Stimulated activated CD8-positive, alpha-beta memory T cell treated with anti-CD3 and anti-CD28 coated beads, Interleukin-2, amount 100 ng/mL, for 48 hours (primary cell): ENCODE results near the gene SLC7A5.
"Not testable (repeated sequence)": the region's sequence is repeated elsewhere in the genome, so short reads cannot be mapped to it uniquely, and the experiment has no call there.

ENCODE experiments used
- DNase-seq, 2 donors: peaks; one replicate each; pipeline ENCODE4 v3.0.0-alpha.2; 2020; ENCODE audit warnings: low read depth in 2 of 2

Gene SLC7A5

DNA sequence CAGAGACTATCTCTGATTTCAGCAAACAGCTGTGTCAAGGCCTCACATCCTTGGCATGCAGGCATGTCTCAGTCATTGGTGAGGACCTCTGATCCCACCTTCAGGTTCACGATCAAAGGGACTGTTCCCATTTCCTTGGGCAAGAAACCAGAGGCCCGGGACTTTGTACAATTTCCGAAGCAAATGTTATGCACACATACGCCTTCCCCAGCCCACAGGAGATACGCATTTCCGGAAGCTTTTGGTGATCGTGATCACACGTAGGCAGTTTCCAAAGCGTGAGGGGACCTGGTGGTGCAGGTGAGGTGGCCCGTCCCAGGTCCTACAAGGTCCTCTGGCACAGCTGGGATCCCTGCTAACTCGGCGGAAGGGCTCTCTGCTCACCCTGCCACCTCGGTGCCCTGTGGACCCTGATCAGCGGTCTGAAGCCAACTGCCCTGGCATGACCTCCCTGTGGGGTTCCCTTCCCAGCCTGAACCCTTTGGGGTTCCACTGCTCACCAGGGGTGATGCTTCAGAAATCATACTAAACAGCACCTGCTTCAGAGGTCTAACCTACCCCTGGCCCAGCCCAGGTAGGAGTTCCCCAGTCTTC is 74.7 kb downstream of the SLC7A5 start:
- DNase-seq, result no peak

DNA sequence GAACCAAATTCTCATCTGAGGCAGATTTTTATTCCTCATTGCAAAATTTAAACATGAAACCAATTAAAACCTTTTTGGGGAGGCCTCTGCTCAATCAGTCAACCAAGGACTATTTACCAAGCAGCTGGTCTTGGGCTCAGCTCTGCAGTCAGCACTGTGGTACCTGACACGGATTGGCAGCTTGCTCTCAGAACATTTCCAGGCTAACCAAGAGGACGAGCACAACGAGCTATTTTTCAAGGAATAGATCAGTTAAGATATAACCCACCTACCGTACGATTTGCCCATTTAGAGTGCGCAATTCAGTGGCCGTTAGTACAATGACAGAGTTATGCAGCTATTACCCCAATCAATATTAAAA is 77.1 kb downstream of the SLC7A5 start:
- no peak for DNase-seq

DNA sequence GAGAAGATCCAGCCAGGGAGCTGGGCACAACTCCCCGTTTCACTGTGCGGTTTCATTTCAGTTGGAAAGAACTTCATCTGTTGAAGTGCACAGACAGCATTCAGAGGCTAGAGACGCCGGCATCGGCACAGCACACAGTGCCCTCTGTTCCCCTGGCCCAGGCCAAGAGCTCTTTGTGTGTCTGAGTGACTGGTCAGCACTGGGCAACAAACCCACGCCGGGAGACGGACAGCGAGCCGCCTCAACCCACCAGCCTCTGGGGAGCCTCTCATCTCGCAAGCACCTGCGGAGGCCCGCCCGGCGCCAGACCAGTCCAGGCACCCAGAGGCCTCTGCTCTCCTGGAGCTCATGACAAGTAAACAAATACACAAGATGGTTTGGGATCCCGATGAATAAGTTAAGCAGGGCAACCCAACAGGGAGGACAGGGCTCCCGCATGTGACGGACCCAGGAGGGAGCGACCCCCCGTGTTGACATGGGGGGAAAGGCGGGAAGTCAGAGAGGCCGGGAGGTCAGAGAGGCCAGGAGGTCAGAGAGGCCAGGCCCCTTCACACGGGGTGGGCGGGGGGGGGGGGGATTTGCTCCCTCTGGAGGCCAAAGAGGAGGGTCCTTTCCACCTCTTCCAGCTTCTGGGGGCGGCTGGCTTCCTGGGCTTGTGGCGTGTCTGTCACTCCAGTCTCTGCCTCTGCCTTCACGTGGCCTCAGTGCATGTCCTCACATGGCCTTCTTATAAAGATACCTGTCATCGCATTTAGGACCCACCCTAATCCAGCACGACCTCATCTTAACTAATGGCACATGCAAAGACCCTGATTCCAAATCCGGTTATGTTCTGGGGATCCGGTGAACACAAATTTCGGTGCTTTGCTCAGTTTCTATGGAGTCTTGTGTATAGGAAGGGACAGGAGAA is 77.8 kb downstream of the SLC7A5 start:
- no peak for DNase-seq

DNA sequence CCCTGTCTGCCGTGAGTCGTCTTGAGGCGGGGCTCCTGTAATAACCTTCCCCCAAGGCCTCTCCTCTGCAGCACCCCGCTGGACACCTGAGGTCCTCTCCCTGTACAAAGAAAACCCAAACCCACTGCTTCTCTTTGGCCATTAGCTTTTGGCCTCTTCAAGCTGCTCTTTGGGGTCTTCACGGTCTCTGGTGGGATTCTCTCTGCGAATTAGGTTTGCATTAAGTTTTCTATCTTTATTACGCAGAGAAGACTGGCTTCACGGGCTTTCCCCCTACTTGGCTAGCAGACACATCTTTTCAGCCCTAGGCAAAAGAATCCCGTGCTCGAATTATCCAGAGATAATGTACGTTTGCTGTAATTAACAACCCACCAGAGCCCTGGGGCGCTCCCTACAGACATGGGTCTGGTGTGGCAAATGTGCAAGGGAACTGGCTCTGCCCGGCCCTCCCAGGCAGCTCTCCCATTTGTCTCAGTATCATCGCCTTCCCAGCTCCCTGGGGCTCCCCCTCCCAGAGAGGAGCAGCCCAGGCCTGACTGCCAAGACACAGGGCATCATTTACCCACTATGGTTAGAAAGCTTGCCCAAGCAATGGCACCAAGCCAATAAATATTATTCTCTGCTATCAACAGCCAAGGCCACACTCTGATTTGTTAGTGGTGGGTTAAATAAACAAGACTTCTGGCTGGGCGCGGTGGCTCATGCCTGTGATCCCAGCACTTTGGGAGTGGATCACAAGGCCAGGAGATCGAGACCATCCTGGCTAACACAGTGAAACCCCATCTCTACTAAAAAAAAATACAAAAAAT is 78.8 kb downstream of the SLC7A5 start:
- no peak for DNase-seq

DNA sequence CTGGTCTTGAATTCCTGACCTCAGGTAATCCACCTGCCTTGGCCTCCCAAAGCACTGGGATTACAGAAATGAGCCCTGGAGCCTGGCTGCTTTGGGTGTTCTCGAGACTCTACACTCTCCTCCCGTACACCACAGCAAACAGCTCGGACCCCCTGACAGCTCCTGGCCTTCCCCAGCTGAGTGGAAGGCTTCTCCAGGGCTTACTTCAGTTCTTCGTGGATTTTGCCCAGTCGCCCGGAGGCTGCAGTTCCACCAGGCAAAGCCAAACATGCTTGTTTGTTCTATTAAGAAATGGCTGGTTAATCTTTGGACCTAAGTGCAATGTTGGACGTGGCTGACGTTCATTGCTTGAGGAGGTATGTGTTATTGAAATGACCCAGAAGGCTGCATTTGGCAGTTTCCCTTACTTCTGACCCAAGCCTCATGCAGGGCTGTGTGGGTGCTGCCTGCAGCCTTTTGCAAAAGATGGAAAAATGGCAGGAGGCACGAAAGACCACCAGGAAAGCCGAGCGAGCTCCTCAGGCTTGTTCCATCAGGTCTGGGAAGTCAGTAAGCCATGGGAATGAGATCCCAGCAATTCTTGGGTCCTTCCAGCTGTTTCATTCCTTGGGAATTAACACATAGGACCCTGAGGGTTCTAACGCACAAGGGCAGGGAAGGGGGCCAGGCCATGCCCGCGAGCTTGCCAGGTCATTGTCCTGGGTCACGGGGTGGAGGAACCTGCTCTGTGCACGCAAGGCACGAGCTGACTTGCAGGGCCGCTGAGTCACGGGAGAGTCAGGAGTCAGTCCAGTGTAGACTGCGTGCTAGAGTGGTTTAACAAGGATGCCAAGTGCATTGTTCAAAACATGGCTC is 79.6 kb downstream of the SLC7A5 start:
- no peak for DNase-seq

DNA sequence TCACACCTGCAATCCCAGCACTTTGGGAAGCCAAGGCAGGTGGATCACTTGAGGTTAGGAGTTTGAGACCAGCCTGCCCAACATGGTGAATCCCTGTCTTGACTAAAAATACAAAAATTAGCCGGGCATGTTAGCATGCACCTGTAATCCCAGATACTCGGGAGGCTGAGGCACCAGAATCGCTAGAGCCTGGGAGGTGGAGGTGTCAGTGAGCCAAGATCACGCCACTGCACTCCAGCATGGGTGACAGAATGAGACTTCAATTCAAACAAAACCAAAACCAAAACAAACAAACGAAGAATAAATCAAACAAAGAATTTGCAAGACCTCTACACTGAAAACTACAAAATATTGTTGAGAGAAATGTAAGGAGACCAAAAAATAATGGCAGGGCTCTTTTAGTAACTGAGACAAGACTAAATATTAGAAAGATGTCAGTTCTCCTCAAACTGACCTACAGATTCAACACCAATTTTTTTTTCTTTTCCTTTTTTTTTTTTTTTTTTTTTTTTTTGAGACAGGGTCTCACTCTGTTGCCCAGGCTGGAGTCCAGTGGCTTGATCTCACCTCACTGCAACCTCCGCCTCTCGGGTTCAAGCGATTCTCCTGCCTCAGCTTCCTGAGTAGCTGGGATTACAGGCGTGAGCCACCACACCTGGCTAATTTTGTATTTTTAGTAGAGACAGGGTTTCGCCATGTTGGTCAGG is 80.4 kb downstream of the SLC7A5 start:
- not testable (repeated sequence) for DNase-seq

DNA sequence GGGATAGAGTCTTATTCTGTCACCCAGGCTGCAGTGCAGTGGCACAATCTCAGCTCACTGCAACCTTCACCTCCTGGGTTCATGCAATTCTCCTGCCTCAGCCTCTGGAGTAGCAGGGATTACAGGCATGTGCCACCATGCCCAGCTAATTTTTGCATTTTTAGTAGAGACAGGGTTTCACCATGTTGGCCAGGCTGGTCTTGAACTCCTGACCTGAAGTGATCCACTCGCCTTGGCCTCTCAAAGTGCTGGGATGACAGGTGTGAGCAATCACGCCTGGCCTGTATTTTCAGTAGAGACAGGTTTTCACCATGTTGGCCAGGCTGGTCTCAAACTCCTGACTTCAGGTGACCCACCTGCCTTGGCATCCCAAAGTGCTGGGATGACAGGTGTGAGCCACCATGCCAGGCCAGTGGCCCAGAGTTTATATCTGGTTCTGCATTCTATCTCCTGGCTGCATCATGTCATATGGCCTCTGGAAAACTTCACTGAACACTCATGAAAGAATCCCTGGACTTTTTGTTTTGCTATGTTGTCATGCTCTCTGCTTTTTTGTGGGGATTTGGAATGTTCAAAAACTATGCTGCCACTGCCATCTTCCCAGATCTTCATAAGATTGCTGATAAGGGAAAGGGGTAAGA is 81.7 kb downstream of the SLC7A5 start:
- not testable (repeated sequence) for DNase-seq

DNA sequence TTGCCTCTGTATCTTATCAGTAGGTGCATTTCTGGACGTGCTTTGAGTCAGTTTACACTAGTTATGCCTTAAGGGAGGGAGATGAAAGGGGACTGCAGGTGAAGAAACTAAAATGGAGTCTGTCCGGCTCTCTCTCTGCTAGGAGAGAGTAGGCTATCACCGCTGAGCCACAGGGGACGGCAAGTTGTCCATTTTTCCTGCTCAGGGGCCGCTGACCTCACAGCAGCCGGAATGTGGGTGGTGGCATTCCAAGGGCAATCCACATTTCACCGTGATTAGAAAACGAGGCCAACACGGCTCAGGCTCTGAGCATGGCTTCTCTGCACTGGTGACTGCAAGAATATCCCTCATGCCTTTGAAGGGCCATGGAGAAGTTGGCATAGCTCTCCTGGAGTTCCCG is 84.5 kb downstream of the SLC7A5 start:
- no peak for DNase-seq

DNA sequence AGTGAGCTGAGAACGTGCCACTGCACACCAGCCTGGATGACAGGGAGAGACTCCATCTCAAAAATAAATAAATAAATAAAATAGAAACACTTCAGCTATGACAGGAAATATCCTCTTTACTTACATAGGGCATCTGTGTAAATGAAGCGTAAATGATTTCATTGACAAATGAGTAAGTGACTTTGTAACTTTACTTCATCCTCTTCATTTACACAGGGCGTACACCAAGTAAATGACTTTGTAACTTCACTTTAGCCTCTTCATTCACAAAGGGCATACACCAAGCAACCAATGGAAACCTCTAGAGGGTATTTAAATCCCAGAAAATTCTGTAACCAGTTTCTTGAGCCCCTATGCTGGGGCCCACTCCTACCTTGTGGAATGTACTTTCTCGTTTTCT is 87.3 kb downstream of the SLC7A5 start:
- DNase-seq, result no peak

DNA sequence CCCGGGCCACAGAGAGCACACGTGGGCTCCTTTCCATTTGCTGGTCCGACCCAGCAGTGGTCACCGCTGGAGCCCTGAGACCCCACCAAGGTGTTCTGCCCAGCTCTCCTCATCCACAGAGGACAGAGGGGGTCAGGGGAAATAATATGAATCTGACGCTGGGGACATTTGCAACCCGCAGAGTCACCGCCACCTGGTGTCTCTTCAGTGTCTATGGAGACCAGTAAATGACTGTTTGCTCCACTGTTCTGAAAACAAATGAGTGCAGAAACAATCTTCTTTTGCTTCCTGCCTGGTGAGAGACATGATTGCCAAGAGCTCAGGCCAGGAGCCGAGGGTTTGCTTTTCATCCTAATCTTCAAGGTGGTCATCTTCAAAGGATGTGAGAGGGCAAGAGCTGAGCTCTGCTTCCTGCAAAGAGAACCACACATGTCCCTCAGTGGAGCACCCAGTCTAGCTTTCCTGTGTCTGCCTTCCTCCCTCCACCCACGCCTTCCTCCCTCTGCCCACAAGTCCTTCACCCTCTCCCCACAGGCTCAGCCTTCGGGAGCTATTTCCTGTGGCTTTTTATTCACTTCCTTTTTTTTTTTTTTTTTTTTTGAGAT is 88.8 kb downstream of the SLC7A5 start:
- peak; percentile 55 to 59 for DNase-seq
